GM19324 (cell line): ENCODE measurements around the gene COX4I1.
A peak's percentile ranks its signal among the peaks of the same experiment; 100 is the strongest.

ENCODE experiments used
- ATAC-seq: cut with Tn5 transposase; IDR thresholded peaks from one replicate; pipeline ENCODE4 v1.9.1; 2021; ENCODE audit warnings: mild to moderate bottlenecking, moderate library complexity; ENCODE audit not compliant: unreplicated experiment, low FRiP score

Gene COX4I1

DNA sequence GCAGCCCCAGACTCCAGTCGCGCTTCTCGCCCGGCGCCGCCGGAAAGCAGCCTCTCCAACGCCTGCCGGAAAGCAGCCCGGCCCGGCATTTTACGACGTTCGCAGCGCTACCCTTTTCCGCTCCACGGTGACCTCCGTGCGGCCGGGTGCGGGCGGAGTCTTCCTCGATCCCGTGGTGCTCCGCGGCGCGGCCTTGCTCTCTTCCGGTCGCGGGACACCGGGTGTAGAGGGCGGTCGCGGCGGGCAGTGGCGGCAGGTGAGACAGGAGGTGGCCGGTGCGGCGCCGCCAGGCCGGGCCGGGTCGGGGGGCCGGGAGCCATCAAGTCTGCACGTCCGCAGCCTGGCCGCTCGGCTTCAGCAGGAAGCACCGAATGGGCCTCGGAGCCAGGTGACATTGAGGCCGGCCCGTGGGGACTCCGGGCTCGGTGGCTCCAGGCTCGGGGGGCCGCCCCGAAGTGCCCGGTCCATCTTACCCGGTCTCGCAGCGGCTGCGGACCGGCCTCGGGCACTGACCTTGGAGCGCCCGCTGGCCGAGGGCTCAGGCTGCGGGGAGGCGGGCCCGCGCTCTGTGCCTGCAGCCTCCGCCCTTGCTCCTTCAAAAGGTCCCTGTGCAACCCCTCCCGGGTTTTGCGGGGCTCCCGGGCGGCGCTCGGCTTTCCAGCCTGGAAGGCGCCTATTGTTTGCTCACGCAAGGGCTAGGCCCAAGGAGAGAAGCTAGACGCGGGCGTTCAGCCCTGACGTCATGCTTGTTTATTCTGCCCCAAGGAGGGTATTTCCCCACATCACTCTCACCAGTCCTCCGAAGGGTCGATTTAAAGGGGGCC, at the start of gene COX4I1, which contains the start of gene EMC8:
TSS of gene COX4I1 (plus strand) at position 199 of the 824 bp plus-strand sequence. CDS start 1,511 bp downstream, outside the sequence.
TSS of gene EMC8 (minus strand) at position 48 of the 824 bp plus-strand sequence. CDS start 249 bp downstream, outside the sequence.
- peak; percentile 88 for ATAC-seq

DNA sequence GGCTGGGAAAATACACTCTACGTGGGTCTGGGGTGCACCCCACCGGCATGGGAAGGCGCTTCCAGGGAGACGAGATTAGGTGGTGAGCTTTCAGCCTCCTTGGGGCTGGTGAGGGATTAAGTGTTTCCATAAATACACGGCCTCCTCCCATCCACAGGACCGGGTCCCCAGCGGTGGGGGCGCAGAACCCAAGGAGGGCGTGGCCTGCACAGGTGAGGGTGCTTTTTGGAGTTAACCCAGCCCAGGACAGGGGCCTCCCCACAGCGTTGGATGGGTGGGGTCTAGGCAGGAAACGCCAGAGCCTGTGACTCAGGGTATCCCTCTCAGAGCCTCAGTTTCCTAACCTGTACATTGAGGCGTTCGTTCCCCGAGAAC, 49.7 kb upstream of the COX4I1 start:
- no peak for ATAC-seq

DNA sequence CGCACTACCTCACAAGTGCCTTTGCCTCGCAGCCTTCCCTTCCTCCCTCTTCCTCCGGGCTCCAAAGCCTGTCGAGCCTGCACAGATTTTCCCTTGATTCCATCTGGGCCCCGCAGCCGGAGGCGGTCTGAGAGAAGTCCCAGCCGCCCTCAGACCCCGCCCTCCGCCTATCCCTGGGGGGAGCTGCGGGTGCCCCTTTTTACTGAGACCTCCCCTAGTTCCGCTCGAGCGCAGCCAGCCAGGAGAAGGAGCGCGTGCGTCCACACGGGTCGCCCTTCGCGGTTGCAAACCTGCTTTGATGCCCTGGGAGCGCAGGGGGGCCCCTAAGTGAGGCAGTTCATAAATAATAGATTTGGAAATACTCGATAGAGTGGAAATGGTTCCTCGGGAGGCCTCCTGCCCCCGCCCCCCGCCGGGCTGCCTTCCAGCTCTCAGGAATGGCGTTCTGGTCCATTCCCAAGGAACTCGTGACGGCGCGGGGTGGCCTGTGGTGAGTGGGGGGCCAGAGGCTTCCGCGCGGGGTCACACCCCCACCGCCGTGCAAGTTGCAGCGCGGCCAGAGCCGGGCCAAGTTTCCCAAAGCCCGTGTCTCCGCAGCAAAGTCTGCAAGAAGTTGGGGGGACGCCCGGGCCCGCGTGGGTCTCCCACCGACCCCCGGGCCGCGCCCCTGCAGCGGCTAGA, 49.2 kb upstream of the COX4I1 start:
- no peak for ATAC-seq

DNA sequence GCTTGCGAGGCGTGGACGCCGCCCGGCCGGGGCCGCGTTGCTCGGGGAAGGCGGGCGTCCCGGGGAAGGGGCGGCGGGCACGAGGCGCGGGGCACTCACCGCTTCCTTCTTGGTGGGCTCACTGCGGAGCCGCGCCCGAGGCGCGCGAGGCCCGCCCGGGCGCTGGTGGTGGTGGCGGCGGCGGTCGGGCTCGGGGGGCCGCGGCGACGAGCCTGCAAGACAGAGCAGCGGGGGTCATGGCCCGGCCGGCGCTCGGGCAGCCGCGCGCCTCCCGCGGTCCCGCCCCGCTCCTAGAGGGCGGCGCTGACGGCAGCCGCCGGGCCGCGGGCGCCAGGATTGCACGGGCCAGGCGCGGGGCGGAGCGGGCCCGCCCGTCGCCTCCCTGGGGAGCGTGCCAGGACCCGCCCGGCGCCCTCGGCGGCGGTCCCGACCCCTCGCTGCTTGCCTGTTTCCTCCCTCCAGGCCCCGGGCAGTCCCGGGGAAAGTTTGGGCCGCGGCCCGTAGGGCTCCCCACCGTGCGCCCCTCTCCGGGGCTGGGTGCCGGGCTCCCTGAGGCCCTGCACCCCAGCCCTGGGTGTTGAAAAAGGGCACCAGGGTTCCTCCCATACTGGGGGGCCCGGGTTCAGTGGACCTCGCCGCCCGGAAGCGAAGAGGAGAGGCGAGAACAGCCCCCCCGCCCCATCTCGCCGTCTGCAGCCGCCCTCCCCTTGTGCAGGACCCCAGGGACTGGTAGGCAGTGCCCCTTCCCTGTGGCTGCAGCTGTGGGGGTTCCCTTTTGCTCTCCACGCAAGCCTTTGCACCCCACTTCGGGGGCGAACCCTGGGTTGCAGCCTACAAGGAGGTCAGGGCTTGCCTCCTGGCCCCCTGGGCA, 48.4 kb upstream of the COX4I1 start, which contains the start of gene C16orf74:
TSS of gene C16orf74 (minus strand) at position 270 of the 871 bp plus-strand sequence. CDS start 15,879 bp downstream, outside the sequence.
- no peak for ATAC-seq

DNA sequence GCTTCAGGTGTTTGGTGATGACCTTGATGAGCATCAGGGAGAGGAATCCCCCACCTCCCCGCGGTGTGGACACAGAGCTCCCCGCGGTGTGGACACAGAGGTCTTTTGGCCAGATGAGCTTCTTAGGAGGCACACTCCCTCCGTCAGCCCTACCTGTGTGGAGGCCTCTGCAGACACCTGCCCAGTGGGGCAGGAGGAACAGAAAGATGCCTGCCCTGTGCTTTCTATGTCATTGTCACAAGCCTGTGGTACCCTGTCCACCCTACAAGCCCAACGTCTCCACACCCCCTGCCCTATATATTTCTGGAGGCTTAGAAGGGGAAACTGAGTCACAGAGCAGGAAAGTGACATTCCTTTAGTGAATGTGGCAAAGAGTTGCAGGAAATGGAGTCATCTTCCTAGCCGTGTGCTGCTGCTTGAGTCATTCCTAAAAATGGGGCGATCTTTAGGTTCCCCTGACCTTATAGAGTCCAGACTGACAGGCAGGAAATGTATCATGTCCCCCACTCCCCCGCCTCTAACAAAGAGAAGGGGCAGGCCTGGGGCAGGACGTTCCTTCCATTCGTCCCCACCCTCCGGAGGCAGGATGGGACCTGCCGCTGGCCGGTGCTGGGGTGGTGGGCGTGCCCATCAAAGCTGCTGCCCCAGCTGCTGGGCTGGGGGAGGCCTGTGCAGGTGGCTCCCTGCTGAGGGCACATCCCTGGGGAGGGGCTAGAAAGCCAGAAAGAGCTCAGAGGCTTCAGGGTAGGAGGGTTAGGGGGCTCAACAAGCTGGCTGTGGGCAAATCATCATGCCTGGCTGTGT, 47.6 kb upstream of the COX4I1 start:
- ATAC-seq: no peak

DNA sequence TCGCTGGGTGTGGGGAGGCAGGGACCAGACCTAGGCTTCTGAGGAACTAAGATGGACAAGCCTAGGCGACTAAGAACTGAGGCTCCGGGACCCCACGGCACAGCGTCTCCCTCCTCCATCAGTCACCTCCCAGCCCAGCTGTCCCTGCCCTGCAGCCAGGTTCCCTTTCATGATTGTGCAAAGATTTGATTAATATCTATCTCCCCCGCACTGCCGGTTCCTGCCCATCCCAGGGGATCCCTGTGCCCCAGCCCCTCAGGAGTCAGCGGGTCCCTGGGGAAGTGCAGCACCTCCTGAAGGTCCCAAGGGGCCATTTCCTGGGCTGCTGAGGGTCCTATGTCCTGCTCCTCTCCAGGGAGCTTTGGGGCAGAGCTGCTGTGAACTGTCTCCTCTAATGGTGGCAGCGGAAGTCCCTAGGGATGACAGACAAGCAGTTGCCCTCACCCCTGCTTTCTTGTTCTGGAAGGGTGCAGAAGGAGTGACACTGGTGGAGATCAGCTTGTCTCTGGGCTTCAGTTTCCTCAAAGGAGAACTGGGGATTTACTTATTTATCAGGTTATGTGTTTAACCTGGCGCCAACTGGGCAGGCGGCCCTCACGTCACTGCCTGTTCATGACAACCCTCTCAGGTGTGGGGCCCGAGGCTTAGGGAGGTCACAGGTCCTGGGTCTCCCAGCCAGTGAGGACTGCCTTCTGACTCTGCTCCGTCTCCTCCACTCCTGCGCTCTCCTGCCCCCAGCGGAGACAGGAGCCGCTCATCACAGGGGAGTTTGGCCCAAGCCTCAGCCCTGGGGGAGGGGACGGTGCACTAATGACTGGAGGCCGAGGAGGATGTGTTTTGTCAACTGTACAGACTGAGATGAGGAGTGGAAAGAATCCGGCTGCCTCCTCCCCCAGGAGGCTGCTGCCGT, 46.7 kb upstream of the COX4I1 start:
- ATAC-seq: no peak

DNA sequence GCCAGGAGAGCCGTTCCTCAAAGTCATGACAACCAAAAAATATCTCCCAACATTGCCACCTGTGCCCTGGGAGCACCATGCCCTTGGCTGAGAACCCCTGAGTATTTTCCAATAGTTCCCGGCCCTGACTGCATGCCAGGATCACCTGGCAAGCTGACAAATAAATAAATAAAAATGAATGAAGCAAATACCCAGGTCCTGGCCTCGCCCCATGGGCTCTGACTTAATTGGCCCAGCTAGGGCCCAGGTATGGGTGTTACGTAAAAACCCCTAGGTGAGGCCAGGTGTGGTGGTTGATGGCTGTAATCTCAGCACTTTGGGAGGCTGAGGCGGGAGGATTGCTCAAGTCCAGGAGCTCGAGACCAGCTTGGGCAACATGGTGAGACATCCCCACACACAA, 45.9 kb upstream of the COX4I1 start:
- ATAC-seq: no peak

DNA sequence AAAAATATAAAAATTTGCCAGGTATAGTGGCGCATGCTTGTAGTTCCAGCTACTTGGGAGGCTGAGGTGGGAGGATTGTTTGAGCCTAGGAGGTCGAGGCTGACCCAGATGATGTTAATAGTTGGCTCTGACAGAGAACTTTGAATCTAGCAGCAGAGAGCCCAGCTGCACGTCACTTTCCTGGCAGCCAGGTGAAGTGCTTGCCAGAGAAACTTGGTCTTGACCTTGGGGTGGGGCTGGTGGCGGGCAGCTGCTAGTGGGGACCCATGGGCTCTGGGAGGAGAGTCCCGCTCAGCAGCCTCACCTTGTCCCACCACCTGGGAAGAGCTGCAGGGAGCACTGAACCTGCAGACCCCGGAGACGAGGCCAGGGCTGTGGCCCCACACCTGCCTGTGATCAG, 45.5 kb upstream of the COX4I1 start:
- ATAC-seq: no peak

DNA sequence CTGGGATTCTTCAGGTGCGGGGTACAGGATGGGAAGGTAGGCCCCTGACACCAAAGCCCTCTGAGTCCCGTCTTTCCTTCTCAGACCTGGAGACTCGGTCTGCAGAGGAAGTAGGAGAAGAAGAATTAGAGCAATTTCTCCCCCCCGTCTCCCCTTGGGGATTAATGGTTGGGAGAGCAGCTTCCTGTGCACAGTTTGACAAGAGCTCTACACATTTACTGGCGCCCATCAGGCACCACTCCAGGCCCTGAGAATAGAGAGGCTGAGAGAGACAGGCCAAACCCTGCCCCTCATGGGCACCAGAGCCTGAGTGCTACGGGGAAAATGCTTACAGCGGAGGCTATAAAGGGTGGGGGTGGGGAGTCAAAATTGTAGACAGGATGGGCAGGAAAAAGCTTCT, 45.1 kb upstream of the COX4I1 start:
- no peak for ATAC-seq

DNA sequence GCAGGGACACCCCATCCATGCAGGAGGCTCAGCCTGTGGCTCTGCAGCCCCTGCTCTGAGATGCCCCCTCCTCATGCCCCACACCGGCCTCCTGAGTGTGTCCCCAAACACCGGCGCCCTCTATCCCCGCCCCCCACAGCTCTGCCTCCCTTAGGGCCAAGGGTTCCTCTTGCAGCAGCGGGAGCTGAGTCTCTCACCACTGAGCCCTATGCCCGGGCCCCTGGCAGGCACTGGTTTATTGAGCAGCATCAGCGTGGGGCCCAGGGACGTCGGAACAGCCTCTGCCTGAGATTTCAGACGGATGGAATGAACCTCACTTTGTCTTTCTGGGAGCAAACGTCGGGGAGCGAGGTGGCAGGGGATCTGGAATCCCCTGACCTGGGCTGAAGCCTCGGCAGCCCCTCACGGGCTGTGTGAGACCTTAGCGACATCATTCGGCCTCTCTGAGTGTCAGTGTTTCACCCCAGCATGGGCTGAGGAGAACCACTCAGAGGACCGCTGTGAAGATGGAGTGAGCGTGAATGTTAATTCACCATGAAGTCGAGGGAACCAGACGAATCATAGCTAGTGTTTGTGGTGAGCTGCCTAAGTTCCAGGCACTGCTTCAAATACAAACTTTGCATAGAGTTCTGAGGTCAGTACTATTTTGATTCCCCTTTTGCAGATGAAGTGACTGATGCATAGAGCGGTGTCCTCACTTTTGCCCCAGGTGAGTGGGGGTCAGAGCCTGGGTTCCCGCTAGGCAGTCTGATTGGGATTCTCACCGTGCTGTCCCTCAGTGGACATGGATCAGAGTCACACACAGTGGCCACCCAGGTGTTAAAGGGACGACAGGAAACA, 43.3 kb upstream of the COX4I1 start:
- peak; percentile 37 for ATAC-seq

DNA sequence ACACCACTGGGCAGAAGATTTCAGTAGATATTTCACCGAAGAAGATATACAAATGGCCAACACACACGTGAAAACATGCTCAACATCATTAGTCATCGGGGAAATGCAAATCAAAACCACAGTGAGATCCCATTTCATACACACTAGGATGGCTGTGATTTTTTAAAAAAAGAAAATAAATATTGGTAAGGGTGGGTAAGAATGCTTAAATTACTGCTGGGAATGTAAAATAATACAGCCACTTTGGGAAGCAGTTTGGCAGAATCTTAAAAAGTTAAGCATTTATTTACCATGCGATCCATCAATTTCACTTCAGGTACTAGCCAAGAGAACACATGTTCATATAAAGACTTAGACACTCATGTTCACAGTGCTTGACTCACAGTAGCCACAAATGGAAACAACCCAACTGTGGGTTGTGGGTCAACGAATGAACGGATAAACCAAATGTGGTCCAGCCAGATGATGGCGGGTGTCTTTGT, 42.1 kb upstream of the COX4I1 start:
- peak; percentile 29 for ATAC-seq

DNA sequence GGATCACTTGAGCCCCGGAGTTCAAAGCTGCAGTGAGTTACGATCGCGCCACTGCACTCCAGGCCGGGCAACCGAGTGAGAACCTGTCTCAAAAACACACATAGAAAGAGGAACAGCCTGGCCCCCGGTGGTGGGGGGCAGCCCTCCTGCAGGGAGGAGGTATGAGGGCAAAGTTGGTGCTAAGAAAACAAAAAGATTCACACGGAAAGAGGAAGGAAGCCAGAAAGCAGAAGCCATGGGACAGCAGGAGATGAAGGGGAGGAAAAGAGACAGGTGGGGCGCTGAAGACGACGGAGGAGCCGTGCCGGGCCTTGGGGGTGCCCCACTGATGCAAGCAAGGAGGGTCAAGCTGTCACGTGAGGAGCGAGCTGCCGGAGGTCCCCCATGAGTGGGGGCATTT, 40.4 kb upstream of the COX4I1 start:
- no peak for ATAC-seq

DNA sequence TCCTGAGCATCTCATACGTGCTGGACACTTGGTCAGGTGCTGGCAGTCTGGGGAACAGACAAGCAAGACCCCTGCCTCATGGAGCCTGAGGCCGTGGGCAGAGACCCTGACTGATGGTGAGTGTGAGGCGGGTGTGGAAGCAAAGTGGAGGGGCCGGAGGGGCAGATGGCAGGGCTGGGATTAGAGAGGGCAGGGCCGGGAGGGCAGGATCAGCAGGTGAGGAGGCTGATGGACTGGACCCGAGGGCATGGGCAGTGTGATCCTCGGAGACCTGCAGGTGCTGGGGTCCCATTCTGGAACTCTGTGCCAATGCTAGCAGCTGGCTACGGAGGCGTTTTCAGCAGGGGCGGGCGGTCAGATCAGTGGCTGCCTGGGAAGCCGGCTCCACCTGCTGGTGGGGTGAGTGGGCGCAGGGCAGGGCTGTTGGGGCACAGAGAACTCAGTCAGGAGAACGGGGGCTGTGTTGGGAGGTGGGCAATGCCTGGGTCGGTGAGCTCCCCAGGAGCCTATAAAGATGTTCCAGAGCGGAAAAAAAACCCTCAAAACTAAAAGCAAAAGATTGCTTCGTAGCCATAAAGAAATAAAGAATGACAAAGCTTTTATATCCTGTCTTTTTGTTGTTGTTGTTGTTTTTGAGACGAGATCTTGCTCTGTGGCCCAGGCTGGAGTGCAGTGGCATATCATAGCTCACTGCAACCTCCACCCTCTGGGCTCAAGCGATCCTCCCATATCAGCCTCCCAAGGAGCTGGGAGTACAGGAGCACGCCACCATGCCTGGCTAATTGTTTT, 39.7 kb upstream of the COX4I1 start:
- no peak for ATAC-seq

DNA sequence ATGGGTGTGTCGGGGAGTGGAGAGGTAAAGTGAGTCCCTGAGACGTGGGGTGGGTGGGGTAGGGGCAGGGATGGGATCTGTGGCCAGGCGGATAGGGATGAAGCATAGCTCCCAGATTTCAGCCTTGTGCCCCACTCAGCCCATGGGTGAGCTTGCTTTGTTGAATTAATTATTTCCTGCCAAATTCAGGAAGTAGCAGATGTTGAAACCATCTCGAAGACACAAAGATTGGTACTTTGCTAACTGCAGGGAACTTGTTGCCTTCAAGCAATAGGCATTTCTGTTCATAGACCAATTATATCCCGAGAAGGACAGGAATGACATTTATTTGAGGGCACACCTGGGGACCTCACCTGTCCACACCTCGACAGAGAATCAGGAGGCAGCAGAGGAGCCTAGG, 37.6 kb upstream of the COX4I1 start:
- ATAC-seq: no peak

DNA sequence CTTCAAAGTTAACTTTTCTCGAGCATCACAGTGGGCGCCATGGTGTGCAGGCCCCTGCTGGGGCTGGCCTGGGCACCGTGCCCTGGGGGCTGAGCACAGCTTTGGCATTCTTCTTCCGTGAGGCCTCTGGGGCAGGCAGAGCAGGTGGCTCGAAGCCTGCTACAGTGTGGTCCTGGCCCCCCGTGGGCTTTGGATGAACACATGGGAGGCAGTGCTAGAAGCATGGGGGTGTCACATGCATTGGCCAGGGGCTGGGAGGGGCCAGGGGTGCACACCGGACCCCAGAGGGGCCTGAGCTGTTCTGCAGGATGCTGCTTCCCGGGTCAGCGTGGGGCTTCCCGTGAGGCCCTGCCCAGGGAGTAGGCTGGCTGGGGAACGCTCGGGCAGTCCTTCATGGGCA, 36.5 kb upstream of the COX4I1 start:
- ATAC-seq: no peak

DNA sequence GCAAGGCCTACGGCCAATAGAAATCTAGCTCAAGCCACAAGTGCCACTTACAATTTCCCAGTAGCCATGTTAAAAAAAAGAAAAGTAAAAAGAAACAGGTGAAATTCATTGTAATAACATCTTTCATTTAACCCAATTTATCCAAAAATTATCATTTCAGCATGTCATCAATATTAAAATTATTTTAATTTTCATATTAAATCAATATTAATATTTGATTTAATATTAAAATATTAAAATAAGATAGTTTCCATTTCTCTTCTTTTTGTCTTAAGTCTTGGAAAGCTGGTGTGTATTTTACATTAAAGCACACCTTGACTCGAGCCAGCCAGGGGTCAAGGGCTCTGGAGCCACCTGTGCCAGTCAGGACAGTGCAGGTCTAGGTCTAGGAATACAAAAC, 35.9 kb upstream of the COX4I1 start:
- ATAC-seq: no peak

DNA sequence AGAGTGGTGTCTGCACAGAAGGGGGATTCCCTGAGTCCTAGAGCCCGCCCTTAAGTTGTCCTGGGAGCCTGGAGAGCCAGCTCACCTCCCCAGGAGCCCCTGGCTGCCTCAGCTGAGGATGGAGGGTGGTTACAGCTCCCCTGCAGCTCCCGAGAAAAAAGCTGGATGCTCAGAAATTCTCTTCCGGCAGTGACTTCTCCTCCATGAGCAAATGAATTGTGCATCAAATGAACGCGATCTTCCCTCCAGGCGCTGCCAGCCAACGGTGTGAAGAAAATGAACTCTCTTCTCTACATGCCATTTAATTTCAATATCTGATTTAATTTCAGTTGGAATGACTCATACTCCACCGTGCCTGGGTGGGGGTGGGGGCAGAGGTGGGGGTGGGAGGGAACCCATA, 34.3 kb upstream of the COX4I1 start:
- no peak for ATAC-seq
